Keratinocyte (primary cell): ENCODE results near the gene COL4A6.

ENCODE experiments used
- CTCF ChIP-seq, 3 experiments: IDR thresholded peaks in 1 of 3; conservative IDR thresholded peaks in 1 of 3; optimal IDR thresholded peaks in 1 of 3; 2 replicates in 2 of 3; 3 replicates in 1 of 3; pipeline versions ENCODE3 to v1.5.1; 2011; ENCODE audit warnings: low read length in 3 of 3, mild to moderate bottlenecking in 3 of 3, moderate library complexity in 2 of 3, control low read depth in 1 of 3, inconsistent platforms in 1 of 3; ENCODE audit not compliant: insufficient read depth in 2 of 3; ENCODE audit errors: extremely low read depth in 1 of 3
- EZH2 ChIP-seq: IDR thresholded peaks from one replicate; pipeline ENCODE4 v1.6.1; 2012; ENCODE audit warnings: inconsistent platforms, mild to moderate bottlenecking, low read length, moderate library complexity

GRCh38 chrX:108344216-108344615 lies 94.0 kb downstream of the COL4A6 start:
- TF ChIP-seq CTCF (optimal IDR thresholded peaks at IDR 0.05 in 1 of 3, IDR thresholded peaks at IDR 0.05 in 1 of 3, conservative IDR thresholded peaks at IDR 0.05 in 1 of 3; ENCODE audit: extremely low read depth in 1 of 3, insufficient read depth in 2 of 3, low read length in 3 of 3) (no peak), EZH2 (no peak)
